ENCODE data around the gene RNASEH1. TPM values are rescaled to one million over a fixed set of nuclear protein-coding genes. Genes with fewer than 3 reads are reported as not detected.

RNASEH1 gene
- total RNA-seq, 1 experiment from 2014 or later: 42.0 TPM

DNA sequence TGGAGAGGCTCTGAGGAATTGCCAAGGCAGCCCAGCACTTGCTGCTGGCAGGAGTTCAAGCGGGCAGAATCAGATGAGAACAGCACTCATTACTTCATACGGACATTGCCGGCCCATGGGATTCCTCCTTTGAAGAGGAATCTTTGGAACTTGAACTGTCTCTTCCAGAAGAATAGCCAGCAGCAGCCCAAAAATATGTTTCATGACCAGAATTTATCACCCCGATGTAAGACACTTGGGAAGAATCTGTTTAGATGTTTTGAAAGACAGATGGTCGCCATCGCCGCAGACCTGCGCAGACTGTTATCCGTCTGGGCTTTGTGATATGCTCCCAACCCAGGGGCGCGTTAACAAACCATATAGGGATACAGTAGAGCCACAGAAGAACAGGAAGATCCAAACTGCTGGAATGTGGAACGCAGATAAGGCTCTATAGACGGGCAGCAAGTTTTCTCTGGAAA, 35.1 kb downstream of the RNASEH1 start:
- Histone ChIP-seq H3K4me2 (ENCODE audit: insufficient read depth, insufficient read length, low read length) (no peak overlapping the region), H4K5ac (ENCODE audit: insufficient read length, low read depth, low read length) (no peak overlapping the region), H3K9ac (ENCODE audit: extremely low read depth, insufficient read length, low read length) (no peak overlapping the region), H2AFZ (ENCODE audit: low read length) (no peak overlapping the region), H3K79me2 (ENCODE audit: insufficient read depth, low read length) (no peaks in the 10 kb centered on the region), H3K23me2 (ENCODE audit: insufficient read length, low read depth, low read length, poor library complexity, severe bottlenecking) (peaks cover 9% of the 10 kb centered on the region), H3K56ac (ENCODE audit: insufficient read length, low read depth, low read length) (no peak overlapping the region), H3K4ac (ENCODE audit: low read depth, low read length) (no peak overlapping the region), H3K23ac (ENCODE audit: insufficient read length, low read depth, low read length) (no peak overlapping the region), H3K27ac (ENCODE audit: insufficient read length, low read depth, low read length) (no peak overlapping the region), H3K14ac (ENCODE audit: insufficient read depth, low read length) (no peak overlapping the region), H3K79me1 (ENCODE audit: insufficient read depth, low read depth, low read length, poor library complexity, severe bottlenecking) (no peaks in the 10 kb centered on the region), H4K20me1 (ENCODE audit: control insufficient read depth, insufficient read depth, insufficient read length) (no peaks in the 10 kb centered on the region), H3K18ac (ENCODE audit: insufficient read length, low read depth, low read length) (no peak overlapping the region), H3K4me1 (ENCODE audit: insufficient read depth, low read length) (peaks cover 5% of the 10 kb centered on the region; the same call in 1 of the 2 replicates), H3K27me3 (ENCODE audit: insufficient read depth, low read length) (no peaks in the 10 kb centered on the region), H2BK120ac (ENCODE audit: low read depth, low read length, poor library complexity, severe bottlenecking) (no peak overlapping the region), H2BK20ac (ENCODE audit: low read depth, low read length, poor library complexity, severe bottlenecking) (no peak overlapping the region), H4K91ac (ENCODE audit: insufficient read length, low read depth, low read length) (no peak overlapping the region), H2AK5ac (ENCODE audit: insufficient read length, low read length) (no peak overlapping the region), H2BK5ac (ENCODE audit: insufficient read length, low read length) (no peak overlapping the region), H4K8ac (replicated peaks; ENCODE audit: insufficient read length, low read depth, low read length) (no peak overlapping the region), H2BK12ac (ENCODE audit: insufficient read length, low read depth, low read length) (no peak overlapping the region), H2BK15ac (ENCODE audit: low read depth, low read length) (no peak overlapping the region), H3K9me3 (ENCODE audit: control insufficient read depth, low read depth, low read length) (no peaks in the 10 kb centered on the region), H3T11ph (ENCODE audit: low read length) (no peak overlapping the region)
- Mint-ChIP-seq H3K27me3 (ENCODE audit: low read depth) (peaks cover 14% of the 10 kb centered on the region), H3K4me3 (no peak overlapping the region), H3K4me1 (peaks cover 16% of the 10 kb centered on the region in 2 experiments), H3K9me3 (peaks cover 0 to 2% of the 10 kb centered on the region in 2 experiments; a peak in 1 of 5 replicates), H3K36me3 (ENCODE audit: insufficient read depth in 1 of 3, low read depth in 3 of 3) (peaks cover 0 to 7% (median 2%) of the 10 kb centered on the region in 3 experiments; a peak in 2 of 7 replicates), H3K27ac (no peak overlapping the region)
- TF ChIP-seq CTCF (conservative IDR thresholded peaks at IDR 0.05): no peak
- no CpG with 5 or more reads among the region's 13 CpGs for WGBS (ENCODE audit: extremely low coverage, insufficient read length, low lambda C conversion rate)
- no peak for DNase-seq
